Measurements from ENCODE around the gene CNTROB.

The CNTROB gene

DNA sequence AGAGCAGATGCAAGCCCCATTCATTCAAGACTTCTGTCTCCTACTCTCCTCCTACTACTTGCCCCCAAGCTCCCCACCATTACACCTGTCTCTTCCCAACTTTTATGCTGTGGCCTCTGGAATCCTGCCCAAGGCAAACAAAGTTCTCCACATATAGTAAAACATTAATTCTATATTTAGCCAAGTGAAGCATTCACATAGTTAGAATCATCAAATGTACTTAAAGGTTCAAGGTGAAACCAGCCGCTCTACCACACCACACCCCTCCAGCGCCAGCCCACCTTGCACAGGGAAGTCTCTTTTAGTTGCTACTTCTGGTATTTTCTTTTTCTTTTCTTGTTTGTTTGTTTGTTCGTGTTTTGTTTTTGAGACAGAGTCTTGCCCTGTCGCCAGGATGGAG, 45.0 kb downstream of the CNTROB start:
- H3K4me3 ChIP-seq (ENCODE audit: low read depth, low read length): no peak overlapping the region
- TF ChIP-seq, protein P1, sequence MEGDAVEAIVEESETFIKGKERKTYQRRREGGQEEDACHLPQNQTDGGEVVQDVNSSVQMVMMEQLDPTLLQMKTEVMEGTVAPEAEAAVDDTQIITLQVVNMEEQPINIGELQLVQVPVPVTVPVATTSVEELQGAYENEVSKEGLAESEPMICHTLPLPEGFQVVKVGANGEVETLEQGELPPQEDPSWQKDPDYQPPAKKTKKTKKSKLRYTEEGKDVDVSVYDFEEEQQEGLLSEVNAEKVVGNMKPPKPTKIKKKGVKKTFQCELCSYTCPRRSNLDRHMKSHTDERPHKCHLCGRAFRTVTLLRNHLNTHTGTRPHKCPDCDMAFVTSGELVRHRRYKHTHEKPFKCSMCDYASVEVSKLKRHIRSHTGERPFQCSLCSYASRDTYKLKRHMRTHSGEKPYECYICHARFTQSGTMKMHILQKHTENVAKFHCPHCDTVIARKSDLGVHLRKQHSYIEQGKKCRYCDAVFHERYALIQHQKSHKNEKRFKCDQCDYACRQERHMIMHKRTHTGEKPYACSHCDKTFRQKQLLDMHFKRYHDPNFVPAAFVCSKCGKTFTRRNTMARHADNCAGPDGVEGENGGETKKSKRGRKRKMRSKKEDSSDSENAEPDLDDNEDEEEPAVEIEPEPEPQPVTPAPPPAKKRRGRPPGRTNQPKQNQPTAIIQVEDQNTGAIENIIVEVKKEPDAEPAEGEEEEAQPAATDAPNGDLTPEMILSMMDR (IDR thresholded peaks at IDR 0.05; ENCODE audit: borderline replicate concordance, insufficient read depth, low read depth, low read length): no peak

DNA sequence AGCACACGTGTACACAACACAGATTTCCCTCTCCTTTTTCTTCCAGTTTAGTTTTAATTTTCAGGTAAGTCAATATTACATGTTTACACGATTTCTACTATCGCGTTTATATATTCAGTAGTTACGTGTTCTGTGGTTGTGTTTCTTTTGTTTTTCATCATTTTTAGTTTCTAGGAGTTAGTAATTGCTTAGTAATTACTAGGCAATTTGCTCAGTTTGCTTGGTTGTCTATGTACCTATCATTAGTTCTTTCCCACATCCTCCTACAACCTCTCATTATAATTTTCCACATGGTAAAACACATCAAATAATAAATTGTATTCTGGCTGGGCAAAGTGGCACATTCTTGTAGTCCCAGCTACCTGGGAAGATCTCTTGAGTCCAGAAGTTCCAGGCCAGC, 45.8 kb downstream of the CNTROB start:
- H3K4me3 ChIP-seq (ENCODE audit: low read depth, low read length): no peak overlapping the region
- TF ChIP-seq, protein P1 (IDR thresholded peaks at IDR 0.05; ENCODE audit: borderline replicate concordance, insufficient read depth, low read depth, low read length): no peak

DNA sequence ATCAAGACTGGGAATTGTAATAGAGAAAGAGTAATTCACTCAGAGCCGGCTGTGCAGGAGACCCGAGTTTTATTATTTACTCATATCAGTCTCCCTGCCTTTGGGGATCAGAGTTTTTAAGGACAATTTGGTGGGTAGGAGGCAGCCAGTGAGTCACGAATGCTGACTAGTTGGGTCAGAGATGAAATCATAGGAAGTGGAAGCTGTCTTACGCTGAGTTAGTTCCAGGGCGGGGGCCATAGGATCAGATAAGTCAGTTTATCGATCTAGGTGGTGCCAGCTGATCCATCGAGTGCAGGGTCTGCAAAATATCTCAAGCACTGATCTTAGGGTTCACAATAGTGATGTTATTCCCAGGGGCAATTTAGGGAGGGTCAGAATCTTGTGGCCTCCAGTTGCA, 50.2 kb downstream of the CNTROB start:
- no peak overlapping the region for H3K4me3 ChIP-seq (ENCODE audit: low read depth, low read length)
- TF ChIP-seq, protein P1 (IDR thresholded peaks at IDR 0.05; ENCODE audit: borderline replicate concordance, insufficient read depth, low read depth, low read length): no peak

- TF ChIP-seq, protein P1 (IDR thresholded peaks at IDR 0.05; ENCODE audit: borderline replicate concordance, insufficient read depth, low read depth, low read length): no peak
Observed at GRCh38 chr17:7982666-7983065, 50.7 kb downstream of the CNTROB start.

DNA sequence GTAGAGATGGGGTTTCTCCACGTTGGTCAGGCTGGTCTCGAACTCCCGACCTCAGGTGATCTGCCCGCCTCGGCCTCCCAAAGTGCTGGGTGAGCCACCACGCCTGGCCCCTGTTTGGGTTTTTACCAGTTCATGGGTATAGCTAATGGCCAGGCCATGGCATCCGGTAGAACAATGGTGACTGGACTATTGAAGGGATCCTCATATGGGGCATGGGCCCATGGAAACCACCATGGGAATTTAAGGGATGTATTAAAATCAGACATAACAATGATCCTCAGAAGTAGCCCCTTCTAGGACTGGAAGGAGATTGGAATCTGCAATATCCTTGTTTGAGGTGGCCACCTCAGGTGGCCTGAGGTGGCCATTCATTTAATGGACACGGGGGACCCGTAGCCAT, 52.9 kb downstream of the CNTROB start:
- TF ChIP-seq, protein P1 (IDR thresholded peaks at IDR 0.05; ENCODE audit: borderline replicate concordance, insufficient read depth, low read depth, low read length): no peak

More at GRCh38 chr17:7982666-7983065, 50.7 kb downstream of the CNTROB start:
- H3K4me3 ChIP-seq (ENCODE audit: low read depth, low read length): no peak overlapping the region

GRCh38 chr17:7987112-7987893, 55.3 kb downstream of the CNTROB start:
- TF ChIP-seq, protein P1 (IDR thresholded peaks at IDR 0.05; ENCODE audit: borderline replicate concordance, insufficient read depth, low read depth, low read length): no peak
- no peak overlapping the region for H3K4me3 ChIP-seq (ENCODE audit: low read depth, low read length)

More for the DNA sequence above, 52.9 kb downstream of the CNTROB start:
- no peak overlapping the region for H3K4me3 ChIP-seq (ENCODE audit: low read depth, low read length)

GRCh38 chr17:7988750-7989178, 56.8 kb downstream of the CNTROB start:
- TF ChIP-seq, protein P1 (IDR thresholded peaks at IDR 0.05; ENCODE audit: borderline replicate concordance, insufficient read depth, low read depth, low read length): peak; percentile 42; the same call in 1 of the 2 replicates
- no peak overlapping the region for H3K4me3 ChIP-seq (ENCODE audit: low read depth, low read length)
